Nephron (organoid): Measurements from ENCODE around the gene BAIAP2L1.

Experiments used
- H3K27ac Mint-ChIP-seq, 3 experiments: 2 replicates each; pipeline ENCODE4 v1.8.0; 2020; ENCODE audit warnings: mixed read lengths in 3 of 3, mild to moderate bottlenecking in 2 of 3, moderate library complexity in 1 of 3
- H3K27me3 Mint-ChIP-seq: 2 replicates; pipeline ENCODE4 v1.8.0; 2021; ENCODE audit warnings: low read depth, mild to moderate bottlenecking, moderate library complexity, mixed read lengths
- H3K36me3 Mint-ChIP-seq: 2 replicates; pipeline ENCODE4 v1.8.0; 2020; ENCODE audit warnings: low read depth, mixed read lengths
- H3K4me1 Mint-ChIP-seq: 2 replicates; pipeline ENCODE4 v1.8.0; 2020; ENCODE audit warnings: mixed read lengths
- H3K4me3 Mint-ChIP-seq, 3 experiments: 2 replicates each; pipeline ENCODE4 v1.8.0; 2020; ENCODE audit warnings: mild to moderate bottlenecking in 3 of 3, mixed read lengths in 3 of 3, moderate library complexity in 2 of 3
- H3K9me3 Mint-ChIP-seq: 2 replicates; pipeline ENCODE4 v1.8.0; 2020; ENCODE audit warnings: mixed read lengths
- TF ChIP-seq, protein P1 (sequence below), 3 experiments: fragments of 200-600 bp; sonication (generic); IDR thresholded peaks; one replicate each; pipeline ENCODE4 v1.5.0; 2021; ENCODE audit warnings: antibody characterized with exemption in 3 of 3; ENCODE audit not compliant: unreplicated experiment in 3 of 3

Gene BAIAP2L1

DNA sequence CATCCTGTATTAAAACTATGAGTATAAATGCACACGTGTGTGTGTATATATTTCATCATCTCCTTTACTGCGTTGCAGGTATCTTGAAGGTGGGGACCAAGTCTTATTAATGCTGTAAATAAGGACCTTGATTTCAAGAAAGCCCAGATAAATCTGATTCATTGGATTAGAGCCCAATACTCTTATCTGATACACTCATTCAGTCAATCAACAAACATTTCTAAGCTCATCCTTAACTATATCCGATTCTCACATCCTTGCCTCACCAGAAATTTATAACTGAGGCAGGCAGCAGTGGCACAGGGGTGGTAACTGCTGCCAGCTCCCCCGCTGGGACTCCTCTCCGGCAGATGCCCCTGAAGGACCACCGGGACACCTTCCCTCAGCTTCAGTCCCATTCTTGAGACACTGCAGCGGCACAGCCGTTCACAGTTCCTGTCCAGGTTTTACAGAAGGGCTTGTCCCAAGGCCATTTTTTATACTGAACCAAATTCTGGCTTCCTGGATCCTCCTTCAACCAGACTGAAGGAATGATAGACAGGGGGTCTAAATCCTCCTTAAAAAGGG is 65.4 kb downstream of the BAIAP2L1 start:
- Mint-ChIP-seq H3K27me3 (peaks cover 4% of the 10 kb centered on the region), H3K4me3 (no peak overlapping the region), H3K36me3 (peaks cover 28% of the 10 kb centered on the region), H3K4me1 (no peaks in the 10 kb centered on the region), H3K9me3 (peaks cover 19% of the 10 kb centered on the region), H3K27ac (peak overlapping the region in 1 of 3 experiments; percentile 40)
- TF ChIP-seq, protein P1, sequence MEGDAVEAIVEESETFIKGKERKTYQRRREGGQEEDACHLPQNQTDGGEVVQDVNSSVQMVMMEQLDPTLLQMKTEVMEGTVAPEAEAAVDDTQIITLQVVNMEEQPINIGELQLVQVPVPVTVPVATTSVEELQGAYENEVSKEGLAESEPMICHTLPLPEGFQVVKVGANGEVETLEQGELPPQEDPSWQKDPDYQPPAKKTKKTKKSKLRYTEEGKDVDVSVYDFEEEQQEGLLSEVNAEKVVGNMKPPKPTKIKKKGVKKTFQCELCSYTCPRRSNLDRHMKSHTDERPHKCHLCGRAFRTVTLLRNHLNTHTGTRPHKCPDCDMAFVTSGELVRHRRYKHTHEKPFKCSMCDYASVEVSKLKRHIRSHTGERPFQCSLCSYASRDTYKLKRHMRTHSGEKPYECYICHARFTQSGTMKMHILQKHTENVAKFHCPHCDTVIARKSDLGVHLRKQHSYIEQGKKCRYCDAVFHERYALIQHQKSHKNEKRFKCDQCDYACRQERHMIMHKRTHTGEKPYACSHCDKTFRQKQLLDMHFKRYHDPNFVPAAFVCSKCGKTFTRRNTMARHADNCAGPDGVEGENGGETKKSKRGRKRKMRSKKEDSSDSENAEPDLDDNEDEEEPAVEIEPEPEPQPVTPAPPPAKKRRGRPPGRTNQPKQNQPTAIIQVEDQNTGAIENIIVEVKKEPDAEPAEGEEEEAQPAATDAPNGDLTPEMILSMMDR (IDR thresholded peaks at IDR 0.05; ENCODE audit: unreplicated experiment in 3 of 3) = no peak

DNA sequence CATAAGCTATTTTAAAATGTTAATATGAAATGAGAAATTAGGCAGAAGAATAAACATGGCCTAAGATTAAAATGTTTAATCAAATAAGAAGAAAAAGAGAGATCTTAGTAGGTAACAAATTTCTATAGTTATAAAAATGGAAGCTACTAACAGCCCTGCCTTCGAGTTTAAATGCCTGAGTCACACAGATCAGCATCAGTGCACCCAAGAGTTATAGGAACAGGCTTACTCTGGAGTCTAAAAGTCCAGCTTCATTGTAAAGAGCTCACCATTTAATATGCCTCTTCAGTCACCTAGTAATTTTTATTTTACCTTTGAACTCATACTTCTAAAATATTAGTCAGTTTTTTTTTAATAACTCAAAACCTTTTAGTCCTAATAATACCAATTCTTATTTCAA is 66.8 kb downstream of the BAIAP2L1 start:
- H3K4me1 Mint-ChIP-seq = peaks cover 7% of the 10 kb centered on the region
- TF ChIP-seq, protein P1 (IDR thresholded peaks at IDR 0.05; ENCODE audit: unreplicated experiment in 3 of 3) = no peak
- H3K36me3 Mint-ChIP-seq = peaks cover 28% of the 10 kb centered on the region
- no peak overlapping the region for H3K27ac Mint-ChIP-seq
- peaks cover 16% of the 10 kb centered on the region for H3K9me3 Mint-ChIP-seq
- H3K4me3 Mint-ChIP-seq = no peak overlapping the region
- peaks cover 4% of the 10 kb centered on the region for H3K27me3 Mint-ChIP-seq

DNA sequence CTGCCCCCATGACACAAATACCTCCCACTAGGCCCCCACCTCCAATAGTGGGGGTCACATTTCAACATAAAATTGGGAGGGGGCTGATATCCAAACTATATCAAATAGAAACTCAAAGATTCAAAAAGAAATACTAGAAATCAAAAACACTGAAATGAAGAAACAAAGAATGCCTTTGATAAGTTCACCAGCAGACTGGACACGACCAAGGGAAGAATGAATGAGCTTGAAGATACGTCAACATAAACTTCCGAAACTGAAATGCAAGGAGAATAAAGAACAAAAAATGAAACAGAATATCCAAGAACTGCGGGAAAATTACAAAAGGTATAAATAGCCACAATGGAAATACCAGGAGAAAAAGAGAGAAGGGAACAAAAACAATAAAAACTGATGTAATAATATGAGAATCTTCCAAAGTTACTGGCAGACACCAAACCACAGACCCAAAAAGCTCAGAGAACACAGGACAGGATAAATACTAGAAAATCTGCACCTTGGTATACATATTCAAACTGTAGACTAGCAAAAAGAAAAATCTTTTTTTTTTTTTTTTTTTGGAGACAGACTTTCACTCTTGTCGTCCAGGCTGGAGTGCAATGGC is 69.9 kb downstream of the BAIAP2L1 start:
- Mint-ChIP-seq H3K4me3 (no peak overlapping the region), H3K4me1 (peaks cover 12% of the 10 kb centered on the region), H3K36me3 (peaks cover 27% of the 10 kb centered on the region), H3K27ac (no peak overlapping the region), H3K27me3 (peaks cover 4% of the 10 kb centered on the region), H3K9me3 (peaks cover 16% of the 10 kb centered on the region)
- TF ChIP-seq, protein P1 (IDR thresholded peaks at IDR 0.05; ENCODE audit: unreplicated experiment in 3 of 3) = no peak

DNA sequence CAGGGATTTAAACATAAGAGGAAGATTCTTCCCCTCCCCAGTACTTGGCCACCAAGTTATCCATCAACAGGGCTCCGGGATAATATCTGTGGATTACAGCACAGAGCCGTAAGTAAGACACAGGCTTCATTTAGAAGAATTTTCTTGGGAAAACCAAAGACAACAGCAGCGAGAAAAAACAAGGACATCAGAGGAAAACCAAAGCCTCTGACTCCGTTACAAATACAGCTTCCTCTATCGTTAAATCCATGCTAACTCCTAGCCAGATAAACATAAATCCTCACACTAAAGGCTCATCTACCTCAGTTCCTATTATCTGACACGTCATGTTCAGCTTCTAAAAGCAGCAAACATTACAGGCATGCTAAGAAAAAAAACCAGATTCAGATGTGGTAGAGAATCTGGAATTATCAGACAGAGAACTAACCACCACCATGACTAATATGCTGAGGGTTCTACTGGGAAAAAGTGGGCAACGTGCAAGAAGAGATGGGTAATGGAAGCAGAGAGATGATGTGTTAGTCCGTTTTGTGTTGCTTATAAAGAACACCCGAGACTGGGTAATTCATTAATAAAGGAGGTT is 71.0 kb downstream of the BAIAP2L1 start:
- TF ChIP-seq, protein P1 (IDR thresholded peaks at IDR 0.05; ENCODE audit: unreplicated experiment in 3 of 3) = no peak
- H3K36me3 Mint-ChIP-seq = peaks cover 23% of the 10 kb centered on the region
- H3K27me3 Mint-ChIP-seq = peaks cover under 1% of the 10 kb centered on the region
- H3K9me3 Mint-ChIP-seq = peaks cover 16% of the 10 kb centered on the region
- H3K4me1 Mint-ChIP-seq = peaks cover 12% of the 10 kb centered on the region
- H3K4me3 Mint-ChIP-seq = no peak overlapping the region
- H3K27ac Mint-ChIP-seq = peak overlapping the region; percentile 10 to 81 (median 18)

DNA sequence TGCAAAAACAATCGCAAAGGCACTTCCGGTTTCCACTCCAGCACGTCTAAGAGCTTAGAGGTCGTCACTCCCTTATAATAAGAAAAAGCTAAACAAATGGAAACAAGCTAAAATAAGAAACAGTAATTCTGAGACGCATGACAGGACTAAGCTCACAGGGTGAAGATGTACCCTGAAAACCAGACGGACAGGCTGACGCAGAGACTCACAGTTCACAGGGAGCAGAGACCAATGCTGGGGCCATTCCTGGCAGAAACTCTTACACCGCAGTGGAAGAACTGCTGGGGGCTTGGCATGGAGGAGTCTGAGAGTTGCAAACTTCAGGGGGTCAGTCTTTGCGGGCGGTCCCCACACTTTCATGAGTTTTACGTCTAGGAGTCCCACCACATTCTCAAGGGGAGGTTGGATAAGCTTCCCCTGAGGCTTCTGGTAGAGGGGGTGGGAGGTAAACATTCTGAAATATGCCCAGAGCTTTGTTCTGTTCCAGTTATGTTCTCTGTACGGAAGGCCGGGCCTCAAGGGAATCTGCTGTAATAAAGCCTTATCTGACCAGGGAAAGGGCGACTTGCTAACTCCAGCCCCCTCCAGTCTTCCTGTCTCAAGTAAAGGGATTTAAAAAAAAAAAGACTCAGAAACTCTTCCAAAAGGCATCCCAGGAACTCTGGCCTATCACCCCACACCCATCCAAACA is 71.6 kb downstream of the BAIAP2L1 start:
- peaks cover 7% of the 10 kb centered on the region for H3K27me3 Mint-ChIP-seq
- no peak overlapping the region for H3K4me3 Mint-ChIP-seq
- H3K4me1 Mint-ChIP-seq = peaks cover 14% of the 10 kb centered on the region
- H3K27ac Mint-ChIP-seq = peak overlapping the region; percentile 10 to 81 (median 18)
- TF ChIP-seq, protein P1 (IDR thresholded peaks at IDR 0.05; ENCODE audit: unreplicated experiment in 3 of 3) = no peak
- H3K36me3 Mint-ChIP-seq = peaks cover 23% of the 10 kb centered on the region
- H3K9me3 Mint-ChIP-seq = peaks cover 16% of the 10 kb centered on the region
